Mesenchymal stem cell (in vitro differentiated cells and primary cell): ENCODE data around the gene NSUN4.
"Not testable (repeated sequence)": the region's sequence is repeated elsewhere in the genome, so short reads cannot be mapped to it uniquely, and the experiment has no call there.

Experiments
- DNase-seq: peaks from one replicate; pipeline ENCODE4 v3.0.0-alpha.2; 2013
- H2AFZ ChIP-seq: one replicate; pipeline ENCODE4 v1.6.1; 2013; ENCODE audit warnings: low read depth, mild to moderate bottlenecking, control low read depth, inconsistent platforms, low read length, moderate library complexity
- H2AK5ac ChIP-seq: 2 replicates; pipeline ENCODE4 v1.6.1; 2013; ENCODE audit warnings: low read length, moderate library complexity, mild to moderate bottlenecking, inconsistent platforms; ENCODE audit not compliant: severe bottlenecking
- H2BK120ac ChIP-seq: one replicate; pipeline ENCODE4 v1.6.1; 2013; ENCODE audit warnings: low read depth, mild to moderate bottlenecking, inconsistent platforms, low read length, moderate library complexity
- H2BK12ac ChIP-seq, 2 experiments: one replicate each; pipeline ENCODE4 v1.6.1; 2013; ENCODE audit warnings: inconsistent platforms in 2 of 2, low read length in 2 of 2, mild to moderate bottlenecking in 2 of 2, moderate library complexity in 2 of 2, control low read depth in 1 of 2
- H2BK15ac ChIP-seq: one replicate; pipeline ENCODE4 v1.6.1; 2013; ENCODE audit warnings: mild to moderate bottlenecking, low read depth, inconsistent platforms; ENCODE audit not compliant: poor library complexity, severe bottlenecking
- H2BK5ac ChIP-seq: 2 replicates; pipeline ENCODE4 v1.6.1; 2013; ENCODE audit warnings: low read depth, mild to moderate bottlenecking, low read length, control low read depth, inconsistent platforms; ENCODE audit not compliant: poor library complexity, severe bottlenecking
- H3K14ac ChIP-seq, 2 experiments: one replicate each; pipeline ENCODE4 v1.6.1; 2013; ENCODE audit warnings: inconsistent platforms in 2 of 2, low read length in 2 of 2, control low read depth in 1 of 2, mild to moderate bottlenecking in 1 of 2, moderate library complexity in 1 of 2
- H3K18ac ChIP-seq, 2 experiments: one replicate each; pipeline ENCODE4 v1.6.1; 2013; ENCODE audit warnings: inconsistent platforms in 2 of 2, low read length in 2 of 2, control low read depth in 1 of 2, low read depth in 1 of 2, mild to moderate bottlenecking in 1 of 2
- H3K23ac ChIP-seq, 2 experiments: one replicate each; pipeline ENCODE4 v1.6.1; 2013; ENCODE audit warnings: inconsistent platforms in 2 of 2, low read length in 2 of 2, mild to moderate bottlenecking in 2 of 2, moderate library complexity in 2 of 2, control low read depth in 1 of 2
- H3K27ac ChIP-seq: 2 replicates; pipeline ENCODE4 v1.5.1; 2013; ENCODE audit warnings: mild to moderate bottlenecking, moderate library complexity, low read length, control low read depth, inconsistent platforms; ENCODE audit not compliant: poor library complexity, severe bottlenecking
- H3K27me3 ChIP-seq, 2 experiments: 2 replicates each; pipeline versions ENCODE4 v1.6.1 to v1.7.0; 2013; ENCODE audit warnings: low read length in 2 of 2, mild to moderate bottlenecking in 2 of 2, moderate library complexity in 2 of 2, control low read depth in 1 of 2, inconsistent platforms in 1 of 2; ENCODE audit not compliant: control insufficient read depth in 1 of 2, insufficient read depth in 1 of 2
- H3K36me3 ChIP-seq, 2 experiments: 2 replicates each; pipeline versions ENCODE4 v1.6.1 to v1.7.0; 2013; ENCODE audit warnings: low read length in 2 of 2, control low read depth in 1 of 2, inconsistent platforms in 1 of 2, low read depth in 1 of 2, mild to moderate bottlenecking in 1 of 2; ENCODE audit not compliant: insufficient read depth in 2 of 2, control insufficient read depth in 1 of 2
- H3K4ac ChIP-seq, 2 experiments: one replicate each; pipeline ENCODE4 v1.6.1; 2013; ENCODE audit warnings: inconsistent platforms in 2 of 2, low read length in 2 of 2, mild to moderate bottlenecking in 2 of 2, moderate library complexity in 2 of 2, control low read depth in 1 of 2, low read depth in 1 of 2
- H3K4me1 ChIP-seq: 2 replicates; pipeline ENCODE4 v1.6.1; 2013; ENCODE audit warnings: low read depth, low read length, control low read depth; ENCODE audit not compliant: control insufficient read depth, insufficient read depth
- H3K4me2 ChIP-seq: 2 replicates; pipeline ENCODE4 v1.6.1; 2013; ENCODE audit warnings: low read length, mild to moderate bottlenecking, inconsistent platforms; ENCODE audit not compliant: poor library complexity, severe bottlenecking
- H3K4me3 ChIP-seq, 2 experiments: 2 replicates each; pipeline versions ENCODE4 v1.5.1 to v1.7.0; 2013; ENCODE audit warnings: low read length in 2 of 2, mild to moderate bottlenecking in 2 of 2, control low read depth in 1 of 2, low read depth in 1 of 2; ENCODE audit not compliant: insufficient read depth in 1 of 2
- H3K79me1 ChIP-seq: replicated peaks from 2 replicates; pipeline ENCODE4 v1.6.1; 2013; ENCODE audit warnings: mild to moderate bottlenecking, control low read depth, low read length, inconsistent platforms; ENCODE audit not compliant: poor library complexity, severe bottlenecking
- H3K9ac ChIP-seq: 2 replicates; pipeline ENCODE4 v1.7.0; 2013; ENCODE audit warnings: mild to moderate bottlenecking, low read length, moderate library complexity
- H3K9me3 ChIP-seq: 2 replicates; pipeline ENCODE4 v1.7.0; 2013; ENCODE audit warnings: mild to moderate bottlenecking, low read length; ENCODE audit not compliant: control insufficient read depth
- H4K8ac ChIP-seq: one replicate; pipeline ENCODE4 v1.6.1; 2013; ENCODE audit warnings: inconsistent platforms, mild to moderate bottlenecking, low read length, moderate library complexity
- H4K91ac ChIP-seq: one replicate; pipeline ENCODE4 v1.6.1; 2013; ENCODE audit warnings: mild to moderate bottlenecking, low read length, inconsistent platforms
- WGBS: methylation state at CpG from one replicate; pipeline ENCODE4 v1.1.7; 2013; ENCODE audit warnings: mixed read lengths; 5-methylcytosine and 5-hydroxymethylcytosine counted together

The NSUN4 gene

GRCh38 chr1:46362158-46362557 lies 21.6 kb downstream of the NSUN4 start:
- no peak for DNase-seq

DNA sequence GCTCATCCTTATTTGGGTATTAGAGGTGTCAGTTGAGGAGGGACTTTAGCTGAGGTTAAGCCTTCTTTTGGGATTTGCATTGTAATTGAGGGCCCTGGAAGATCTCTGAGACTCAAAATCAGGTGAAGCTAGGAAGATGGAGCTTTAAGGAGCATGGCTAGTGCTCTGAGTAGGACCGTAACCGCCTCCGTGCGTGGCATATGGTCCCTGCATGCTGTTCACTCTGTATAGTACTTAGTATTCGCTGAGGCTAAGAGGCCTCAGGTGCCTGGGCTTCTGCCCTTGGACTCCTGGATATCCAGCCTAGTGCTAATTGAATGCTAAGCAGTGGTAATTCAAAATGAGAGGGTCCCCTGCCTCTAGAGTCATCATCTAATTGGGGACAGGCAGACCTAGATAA lies 22.5 kb downstream of the NSUN4 start:
- Histone ChIP-seq H2BK12ac (no peak overlapping the region), H2AFZ (no peak overlapping the region), H3K4ac (no peak overlapping the region), H3K27me3 (no peaks in the 10 kb centered on the region), H3K4me3 (no peak overlapping the region), H3K36me3 (peaks cover 33 to 65% of the 10 kb centered on the region in 2 experiments), H3K23ac (no peak overlapping the region), H2BK15ac (no peak overlapping the region), H3K4me1 (peaks cover 1% of the 10 kb centered on the region), H4K91ac (no peak overlapping the region), H2BK120ac (no peak overlapping the region), H3K27ac (no peak overlapping the region), H3K14ac (no peak overlapping the region), H3K4me2 (no peak overlapping the region), H3K9me3 (no peaks in the 10 kb centered on the region), H2BK5ac (no peak overlapping the region), H3K79me1 (peaks cover 14% of the 10 kb centered on the region), H3K18ac (no peak overlapping the region), H4K8ac (no peak overlapping the region), H3K9ac (no peak overlapping the region), H2AK5ac (no peak overlapping the region)
- WGBS: 98% methylated on average over 5 of the region's 5 CpGs
- no peak for DNase-seq

More at GRCh38 chr1:46362158-46362557, 21.6 kb downstream of the NSUN4 start:
- WGBS: 99% methylated on average over 3 of the region's 3 CpGs
- H3K4me3 ChIP-seq: no peak overlapping the region
- H2AFZ ChIP-seq: no peak overlapping the region
- peaks cover 1% of the 10 kb centered on the region for H3K4me1 ChIP-seq
- no peaks in the 10 kb centered on the region for H3K9me3 ChIP-seq
- H2BK12ac ChIP-seq: no peak overlapping the region
- no peak overlapping the region for H3K9ac ChIP-seq
- peaks cover 14% of the 10 kb centered on the region for H3K79me1 ChIP-seq
- no peak overlapping the region for H4K8ac ChIP-seq
- no peak overlapping the region for H4K91ac ChIP-seq
- no peaks in the 10 kb centered on the region for H3K27me3 ChIP-seq
- no peak overlapping the region for H2AK5ac ChIP-seq
- H3K27ac ChIP-seq: no peak overlapping the region
- H2BK120ac ChIP-seq: no peak overlapping the region
- no peak overlapping the region for H3K4ac ChIP-seq
- H3K4me2 ChIP-seq: no peak overlapping the region
- H2BK5ac ChIP-seq: no peak overlapping the region
- no peak overlapping the region for H3K14ac ChIP-seq
- no peak overlapping the region for H2BK15ac ChIP-seq
- no peak overlapping the region for H3K18ac ChIP-seq
- no peak overlapping the region for H3K23ac ChIP-seq
- peaks cover 31 to 68% of the 10 kb centered on the region in 2 experiments for H3K36me3 ChIP-seq

DNA sequence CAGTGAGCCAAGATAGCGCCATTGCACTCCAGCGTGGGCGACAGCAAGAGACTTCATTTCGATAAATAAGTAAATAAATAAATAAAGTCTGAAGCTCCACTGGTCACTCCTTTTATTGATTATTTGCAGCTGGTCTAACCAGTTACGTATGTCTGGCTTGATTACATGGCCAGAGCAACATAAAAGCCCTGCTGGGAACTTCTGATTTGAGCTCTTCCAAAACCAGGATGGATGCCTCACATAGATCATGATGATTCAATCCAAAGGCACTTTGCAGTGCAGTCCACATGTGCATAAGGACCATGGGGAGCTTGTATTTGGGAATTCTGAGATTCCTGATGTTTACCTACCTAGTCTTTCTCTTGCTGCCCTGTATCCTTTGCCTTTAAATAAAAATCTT lies 24.0 kb downstream of the NSUN4 start:
- Histone ChIP-seq H3K36me3 (peaks cover 36 to 63% of the 10 kb centered on the region in 2 experiments), H3K79me1 (peaks cover 9% of the 10 kb centered on the region), H3K4me3 (no peak overlapping the region), H2BK5ac (no peak overlapping the region), H3K23ac (no peak overlapping the region), H3K4me2 (no peak overlapping the region), H2BK12ac (no peak overlapping the region), H2AFZ (no peak overlapping the region), H4K91ac (no peak overlapping the region), H3K27me3 (no peaks in the 10 kb centered on the region), H4K8ac (no peak overlapping the region), H2BK15ac (no peak overlapping the region), H3K14ac (no peak overlapping the region), H3K27ac (no peak overlapping the region), H3K9ac (no peak overlapping the region), H2BK120ac (no peak overlapping the region), H3K18ac (no peak overlapping the region), H3K4me1 (peaks cover 3% of the 10 kb centered on the region), H2AK5ac (no peak overlapping the region), H3K4ac (no peak overlapping the region), H3K9me3 (no peaks in the 10 kb centered on the region)
- no peak for DNase-seq
- WGBS: 75% methylated on average over 4 of the region's 5 CpGs

DNA sequence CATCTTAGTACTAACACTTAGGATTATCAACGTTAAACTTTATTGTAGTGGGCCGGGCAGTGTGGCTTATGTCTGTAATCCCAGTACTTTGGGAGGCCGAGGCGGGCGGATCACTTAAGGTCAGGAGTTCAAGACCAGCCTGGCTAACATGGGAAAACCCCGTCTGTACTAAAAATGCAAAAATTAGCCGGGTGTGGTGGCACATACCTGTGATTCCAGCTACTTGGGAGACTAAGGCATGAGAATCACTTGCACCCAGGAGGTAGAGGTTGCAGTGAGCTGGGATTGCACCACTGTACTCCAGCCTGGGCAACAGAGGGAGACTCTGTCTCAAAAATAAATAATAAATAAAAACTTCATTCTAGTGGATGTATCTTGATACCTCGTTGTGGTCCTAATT lies 25.2 kb downstream of the NSUN4 start:
- H3K23ac ChIP-seq, H3K27ac ChIP-seq, H2BK12ac ChIP-seq, H3K9me3 ChIP-seq, H2AK5ac ChIP-seq, H2BK120ac ChIP-seq, H4K8ac ChIP-seq, DNase-seq, H2BK15ac ChIP-seq, H3K4me1 ChIP-seq, H3K4me2 ChIP-seq, H3K18ac ChIP-seq, H3K4ac ChIP-seq, H3K27me3 ChIP-seq, H3K14ac ChIP-seq, H3K9ac ChIP-seq, H2AFZ ChIP-seq, H4K91ac ChIP-seq, H3K4me3 ChIP-seq, H2BK5ac ChIP-seq, H3K79me1 ChIP-seq: not testable (repeated sequence)
- peaks cover 32 to 56% of the 10 kb centered on the region in 2 experiments for H3K36me3 ChIP-seq
- over 99% methylated on average over 7 of the region's 8 CpGs for WGBS
